Measurements from ENCODE around the gene TTLL5. TPM values are rescaled to one million over a fixed set of nuclear protein-coding genes. Genes with fewer than 3 reads are reported as not detected.

TTLL5 gene
- total and polyA plus RNA-seq, 7 donors = 4.8 to 36.6 (median 17.9) TPM

DNA sequence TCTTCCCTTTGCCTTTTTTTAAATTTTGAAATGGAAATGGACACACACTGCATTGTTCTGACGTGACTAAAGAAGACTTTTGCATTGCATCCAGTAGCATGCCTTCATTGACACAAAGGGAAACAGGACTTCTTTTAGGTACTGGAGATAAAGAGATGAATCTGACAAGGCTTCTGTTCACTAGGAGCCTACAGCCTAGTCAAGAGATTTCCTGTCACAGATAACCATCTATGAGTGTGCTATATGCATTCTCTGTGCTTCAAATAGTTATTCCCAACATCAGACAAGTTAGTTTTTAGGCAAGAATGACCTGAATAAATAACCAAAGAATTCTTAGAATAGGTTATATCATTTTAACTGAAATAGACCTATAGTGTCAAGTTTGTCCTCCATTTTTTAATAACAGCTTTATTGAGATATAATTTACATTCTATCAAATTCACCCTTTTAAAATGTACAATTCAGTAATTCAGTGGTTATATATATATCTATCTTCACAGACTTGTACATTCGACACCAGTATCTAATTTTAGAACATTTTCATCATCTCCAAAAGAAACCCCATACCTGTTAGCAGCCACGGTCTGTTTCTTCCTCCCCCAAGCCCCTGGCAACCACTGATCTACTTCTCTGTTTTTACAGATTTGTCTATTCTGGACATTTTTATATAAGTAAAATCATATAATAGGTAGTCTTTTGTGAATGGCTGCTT, 122.7 kb downstream of the TTLL5 start:
- TF ChIP-seq POLR2AphosphoS5 (IDR thresholded peaks at IDR 0.05) (no peak), POLR2A (IDR thresholded peaks at IDR 0.05) (no peak), EP300 (IDR thresholded peaks at IDR 0.05) (no peak)
- TF ChIP-seq, protein P1, sequence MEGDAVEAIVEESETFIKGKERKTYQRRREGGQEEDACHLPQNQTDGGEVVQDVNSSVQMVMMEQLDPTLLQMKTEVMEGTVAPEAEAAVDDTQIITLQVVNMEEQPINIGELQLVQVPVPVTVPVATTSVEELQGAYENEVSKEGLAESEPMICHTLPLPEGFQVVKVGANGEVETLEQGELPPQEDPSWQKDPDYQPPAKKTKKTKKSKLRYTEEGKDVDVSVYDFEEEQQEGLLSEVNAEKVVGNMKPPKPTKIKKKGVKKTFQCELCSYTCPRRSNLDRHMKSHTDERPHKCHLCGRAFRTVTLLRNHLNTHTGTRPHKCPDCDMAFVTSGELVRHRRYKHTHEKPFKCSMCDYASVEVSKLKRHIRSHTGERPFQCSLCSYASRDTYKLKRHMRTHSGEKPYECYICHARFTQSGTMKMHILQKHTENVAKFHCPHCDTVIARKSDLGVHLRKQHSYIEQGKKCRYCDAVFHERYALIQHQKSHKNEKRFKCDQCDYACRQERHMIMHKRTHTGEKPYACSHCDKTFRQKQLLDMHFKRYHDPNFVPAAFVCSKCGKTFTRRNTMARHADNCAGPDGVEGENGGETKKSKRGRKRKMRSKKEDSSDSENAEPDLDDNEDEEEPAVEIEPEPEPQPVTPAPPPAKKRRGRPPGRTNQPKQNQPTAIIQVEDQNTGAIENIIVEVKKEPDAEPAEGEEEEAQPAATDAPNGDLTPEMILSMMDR (IDR thresholded peaks at IDR 0.05) = no peak

DNA sequence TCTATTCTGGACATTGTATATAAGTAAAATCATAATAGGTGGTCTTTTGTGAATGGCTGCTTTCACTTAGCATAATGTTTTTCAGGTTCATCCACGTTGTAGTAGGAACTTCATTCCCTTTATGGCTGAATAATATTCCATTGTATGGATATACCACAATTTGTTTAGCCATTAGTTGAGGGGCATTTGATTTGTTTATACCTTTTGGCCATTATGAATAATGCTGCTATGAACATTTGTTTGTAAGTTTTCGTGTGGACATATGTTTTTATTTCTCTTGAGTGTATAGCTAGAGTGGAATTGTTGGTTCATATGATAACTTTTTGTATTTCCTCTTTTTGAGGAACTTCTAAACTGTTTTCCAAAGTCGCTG, 123.3 kb downstream of the TTLL5 start:
- peaks cover 0 to 29% (median 8%) of the 10 kb centered on the region in 4 donors for H3K36me3 ChIP-seq
- H3K27me3 ChIP-seq = no peaks in the 10 kb centered on the region
- 93 to 95% methylated on average over 3 of the region's 3 CpGs for WGBS, 2 donors
- TF ChIP-seq, protein P1 (IDR thresholded peaks at IDR 0.05) = no peak
- no peak for TF ChIP-seq POLR2A (IDR thresholded peaks at IDR 0.05)
- no peak for TF ChIP-seq EP300 (IDR thresholded peaks at IDR 0.05)
- no peak for TF ChIP-seq POLR2AphosphoS5 (IDR thresholded peaks at IDR 0.05)
- H3K9me3 ChIP-seq = no peaks in the 10 kb centered on the region
- intact Hi-C loops (cut with DNase I) = no loop called here
- H3K4me1 ChIP-seq = no peaks in the 10 kb centered on the region
- no peak overlapping the region for H3K27ac ChIP-seq
- DNase-seq = no peak
- no peak overlapping the region for H3K4me3 ChIP-seq

More for the DNA sequence above, 122.7 kb downstream of the TTLL5 start:
- Histone ChIP-seq H3K27me3 (no peaks in the 10 kb centered on the region), H3K27ac (no peak overlapping the region), H3K9me3 (no peaks in the 10 kb centered on the region), H3K4me3 (no peak overlapping the region), H3K4me1 (no peaks in the 10 kb centered on the region), H3K36me3 (peaks cover 0 to 29% (median 8%) of the 10 kb centered on the region in 4 donors)
- 95% methylated on average over 3 of the region's 3 CpGs for WGBS, 2 donors
- intact Hi-C loops (cut with DNase I) = no loop called here
- DNase-seq = no peak

- H3K9me3 ChIP-seq = peaks cover 0 to 2% (median 0%) of the 10 kb centered on the region in 4 donors
- H3K27ac ChIP-seq = peak overlapping the region in 2 of 4 donors; percentile 31 to 57
- no peaks in the 10 kb centered on the region for H3K36me3 ChIP-seq
- peaks cover 0 to 10% (median 1%) of the 10 kb centered on the region in 4 donors for H3K4me1 ChIP-seq
- H3K27me3 ChIP-seq = no peaks in the 10 kb centered on the region
- TF ChIP-seq EP300 (IDR thresholded peaks at IDR 0.05) = no peak
- TF ChIP-seq, protein P1 (IDR thresholded peaks at IDR 0.05) = peak in 1 of 4 experiments; percentile 16
- intact Hi-C loops (cut with DNase I) = loop anchor here (1.0 to 5.0 kb wide), 3 partner anchors 83 to 188 kb away; no protein-coding TSS in a partner anchor
- H3K4me3 ChIP-seq = no peak overlapping the region
- WGBS, 2 donors = 89 to 92% methylated on average over 2 of the region's 2 CpGs
- DNase-seq = no peak
Measured at GRCh38 chr14:75793806-75794205, 132.8 kb downstream of the TTLL5 start.

GRCh38 chr14:75794615-75795038, 133.6 kb downstream of the TTLL5 start:
- WGBS, 2 donors = 47 to 74% methylated on average over 2 of the region's 2 CpGs
- Histone ChIP-seq H3K9me3 (peaks cover 0 to 3% (median under 1%) of the 10 kb centered on the region in 4 donors), H3K27ac (peak overlapping the region in 3 of 4 donors; percentile 31 to 57 (median 39)), H3K27me3 (no peaks in the 10 kb centered on the region), H3K36me3 (no peaks in the 10 kb centered on the region), H3K4me1 (peaks cover 0 to 10% (median 1%) of the 10 kb centered on the region in 4 donors), H3K4me3 (no peak overlapping the region)
- DNase-seq = no peak
- intact Hi-C loops (cut with DNase I) = loop anchor here (1.0 to 5.0 kb wide), 3 partner anchors 84 to 188 kb away; no protein-coding TSS in a partner anchor
- TF ChIP-seq EP300 (IDR thresholded peaks at IDR 0.05) (no peak), POLR2A (IDR thresholded peaks at IDR 0.05) (no peak), POLR2AphosphoS5 (IDR thresholded peaks at IDR 0.05) (peak in 2 of 4 donors; percentile 10 to 32)
- TF ChIP-seq, protein P1 (IDR thresholded peaks at IDR 0.05) = peak in 3 of 4 experiments; percentile 32 to 37 (median 34)
